Uterus (tissue), 4 donors: Measurements from ENCODE around the gene NR1H4. TPM values are rescaled to one million over a fixed set of nuclear protein-coding genes. Genes with fewer than 3 reads are reported as not detected.

Experiments used
- DNase-seq, 2 donors: peaks; one replicate each; pipeline ENCODE4 v3.0.0-alpha.2; 2019 to 2020
- H3K27ac ChIP-seq, 2 donors: fragments of 200-600 bp; sonication (generic); 1 replicate in 1 of 2; 2 replicates in 1 of 2; pipeline ENCODE4 v1.5.1; 2016 to 2018
- H3K27me3 ChIP-seq, 2 donors: fragments of 200-600 bp; sonication (generic); one replicate each; pipeline ENCODE4 v1.5.1; 2018 to 2019; ENCODE audit warnings: control low read depth in 1 of 2
- H3K36me3 ChIP-seq, 2 donors: fragments of 200-600 bp; sonication (generic); one replicate each; pipeline ENCODE4 v1.5.1; 2019; ENCODE audit warnings: control low read depth in 1 of 2
- H3K4me1 ChIP-seq, 2 donors: fragments of 200-600 bp; sonication (generic); one replicate each; pipeline ENCODE4 v1.5.1; 2018 to 2019; ENCODE audit warnings: control low read depth in 1 of 2
- H3K4me3 ChIP-seq, 2 donors: fragments of 200-600 bp; sonication (generic); 1 replicate in 1 of 2; 2 replicates in 1 of 2; pipeline ENCODE4 v1.5.1; 2018 to 2019; ENCODE audit warnings: mild to moderate bottlenecking in 1 of 2
- H3K9me3 ChIP-seq, 2 donors: fragments of 200-600 bp; sonication (generic); one replicate each; pipeline ENCODE4 v1.5.1; 2019; ENCODE audit warnings: control low read depth in 1 of 2
- POLR2A ChIP-seq, 2 donors: fragments of 450-650 bp; IDR thresholded peaks; one replicate each; pipeline ENCODE4 v1.6.1; 2016; ENCODE audit warnings: antibody characterized with exemption in 2 of 2, mild to moderate bottlenecking in 1 of 2, moderate library complexity in 1 of 2
- intact Hi-C: fragments of 100-400 bp; cut with DNase I; formaldehyde crosslinking; loops from one replicate; pipeline ENCODE4 v1.15.1; 2023; ENCODE audit warnings: low total_unique reads
- total RNA-seq, 4 donors: library from RNA; depleted of rRNA in 3 of 4; stranded (reverse); fragments of >200 nt in 3 of 4; gene quantifications; one replicate each; pipeline versions ENCODE4 v1.1.0 to v1.2.4, GENCODE V29; 2014 to 2023
- TF ChIP-seq, protein P1 (sequence below), 4 experiments: fragments of 200-600 bp in 2 of 4; fragments of 450-650 bp in 2 of 4; sonication (generic) in 2 of 4; IDR thresholded peaks; one replicate each; pipeline ENCODE4 v1.5.1; 2016 to 2019; ENCODE audit warnings: antibody characterized with exemption in 4 of 4, mild to moderate bottlenecking in 2 of 4, moderate library complexity in 1 of 4
- donor health status: DM: yes; HTN: yes; CAD: no.

Gene NR1H4
- total RNA-seq, 4 donors from 2014 or later = 0.35 TPM; not detected in 3

DNA sequence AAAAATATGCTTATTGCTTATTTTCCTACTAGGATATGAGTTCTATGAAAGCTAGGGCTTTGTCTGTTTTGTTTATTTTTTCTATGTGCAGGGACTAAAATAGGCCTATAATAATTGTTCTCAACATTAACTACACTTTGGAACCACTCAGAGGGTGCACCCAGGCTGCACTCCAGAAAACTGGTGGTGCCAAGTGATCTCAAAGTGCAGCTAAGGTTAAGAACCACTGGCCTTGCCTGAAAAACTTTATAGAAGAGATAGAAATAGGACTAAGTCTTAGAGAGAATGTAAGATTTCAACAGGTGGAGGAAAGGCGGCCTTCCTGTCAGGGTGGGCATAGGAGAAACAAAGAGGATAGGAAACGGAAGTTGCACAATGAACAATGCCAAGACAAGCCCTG is 37.7 kb upstream of the NR1H4 start:
- Histone ChIP-seq H3K36me3 (no peaks in the 10 kb centered on the region), H3K4me3 (no peak overlapping the region), H3K9me3 (no peaks in the 10 kb centered on the region), H3K27me3 (no peaks in the 10 kb centered on the region), H3K27ac (no peak overlapping the region), H3K4me1 (no peaks in the 10 kb centered on the region)
- intact Hi-C loops = no loop called here
- TF ChIP-seq, protein P1, sequence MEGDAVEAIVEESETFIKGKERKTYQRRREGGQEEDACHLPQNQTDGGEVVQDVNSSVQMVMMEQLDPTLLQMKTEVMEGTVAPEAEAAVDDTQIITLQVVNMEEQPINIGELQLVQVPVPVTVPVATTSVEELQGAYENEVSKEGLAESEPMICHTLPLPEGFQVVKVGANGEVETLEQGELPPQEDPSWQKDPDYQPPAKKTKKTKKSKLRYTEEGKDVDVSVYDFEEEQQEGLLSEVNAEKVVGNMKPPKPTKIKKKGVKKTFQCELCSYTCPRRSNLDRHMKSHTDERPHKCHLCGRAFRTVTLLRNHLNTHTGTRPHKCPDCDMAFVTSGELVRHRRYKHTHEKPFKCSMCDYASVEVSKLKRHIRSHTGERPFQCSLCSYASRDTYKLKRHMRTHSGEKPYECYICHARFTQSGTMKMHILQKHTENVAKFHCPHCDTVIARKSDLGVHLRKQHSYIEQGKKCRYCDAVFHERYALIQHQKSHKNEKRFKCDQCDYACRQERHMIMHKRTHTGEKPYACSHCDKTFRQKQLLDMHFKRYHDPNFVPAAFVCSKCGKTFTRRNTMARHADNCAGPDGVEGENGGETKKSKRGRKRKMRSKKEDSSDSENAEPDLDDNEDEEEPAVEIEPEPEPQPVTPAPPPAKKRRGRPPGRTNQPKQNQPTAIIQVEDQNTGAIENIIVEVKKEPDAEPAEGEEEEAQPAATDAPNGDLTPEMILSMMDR (IDR thresholded peaks at IDR 0.05) = no peak
- TF ChIP-seq POLR2A (IDR thresholded peaks at IDR 0.05) = no peak
- no peak for DNase-seq

GRCh38 chr12:100437038-100437841 is 36.4 kb upstream of the NR1H4 start:
- Histone ChIP-seq H3K27me3 (no peaks in the 10 kb centered on the region), H3K27ac (no peak overlapping the region), H3K9me3 (no peaks in the 10 kb centered on the region), H3K36me3 (no peaks in the 10 kb centered on the region), H3K4me3 (no peak overlapping the region), H3K4me1 (no peaks in the 10 kb centered on the region)
- TF ChIP-seq POLR2A (IDR thresholded peaks at IDR 0.05) = no peak
- TF ChIP-seq, protein P1 (IDR thresholded peaks at IDR 0.05) = no peak
- intact Hi-C loops = no loop called here
- DNase-seq = no peak

GRCh38 chr12:100439797-100440196 is 33.9 kb upstream of the NR1H4 start:
- no peak for DNase-seq
- Histone ChIP-seq H3K4me1 (no peaks in the 10 kb centered on the region), H3K9me3 (no peaks in the 10 kb centered on the region), H3K4me3 (no peak overlapping the region), H3K27me3 (no peaks in the 10 kb centered on the region), H3K36me3 (no peaks in the 10 kb centered on the region), H3K27ac (no peak overlapping the region)
- TF ChIP-seq, protein P1 (IDR thresholded peaks at IDR 0.05) = no peak
- TF ChIP-seq POLR2A (IDR thresholded peaks at IDR 0.05) = no peak
- intact Hi-C loops = no loop called here

GRCh38 chr12:100442403-100442802 is 31.3 kb upstream of the NR1H4 start:
- no peak for TF ChIP-seq POLR2A (IDR thresholded peaks at IDR 0.05)
- TF ChIP-seq, protein P1 (IDR thresholded peaks at IDR 0.05) = no peak
- no peak for DNase-seq
- H3K36me3 ChIP-seq = no peaks in the 10 kb centered on the region
- no peaks in the 10 kb centered on the region for H3K4me1 ChIP-seq
- H3K27ac ChIP-seq = no peak overlapping the region
- intact Hi-C loops = no loop called here
- no peaks in the 10 kb centered on the region for H3K27me3 ChIP-seq
- H3K9me3 ChIP-seq = no peaks in the 10 kb centered on the region
- H3K4me3 ChIP-seq = no peak overlapping the region

GRCh38 chr12:100443434-100443833 is 30.2 kb upstream of the NR1H4 start:
- TF ChIP-seq, protein P1 (IDR thresholded peaks at IDR 0.05) = no peak
- no peak for TF ChIP-seq POLR2A (IDR thresholded peaks at IDR 0.05)
- H3K27ac ChIP-seq = no peak overlapping the region
- intact Hi-C loops = no loop called here
- no peaks in the 10 kb centered on the region for H3K9me3 ChIP-seq
- H3K27me3 ChIP-seq = no peaks in the 10 kb centered on the region
- no peak overlapping the region for H3K4me3 ChIP-seq
- DNase-seq = no peak
- H3K36me3 ChIP-seq = no peaks in the 10 kb centered on the region
- no peaks in the 10 kb centered on the region for H3K4me1 ChIP-seq
